GM12874 (cell line): Measurements from ENCODE around the gene DDX3X.

Experiments used
- CTCF ChIP-seq: IDR thresholded peaks from 2 replicates; pipeline ENCODE4 v1.5.1; 2011; ENCODE audit warnings: low read depth, mild to moderate bottlenecking, control low read depth, low read length, moderate library complexity; ENCODE audit not compliant: insufficient read depth

Gene DDX3X

GRCh38 chrX:41333744-41334362, at the start of gene DDX3X:
TSS of gene DDX3X (plus strand) at chrX:41334162. CDS start at chrX:41334253, 91 bp downstream.
- 0 out of 2 replicates have a peak, but pooled peaks have one; percentile 8 for TF ChIP-seq CTCF

GRCh38 chrX:41288641-41289040, 45.3 kb upstream of the DDX3X start:
- no peak for TF ChIP-seq CTCF

- no peak for TF ChIP-seq CTCF
Observed at GRCh38 chrX:41289095-41289494, 44.9 kb upstream of the DDX3X start.

GRCh38 chrX:41291309-41291708, 42.7 kb upstream of the DDX3X start:
- no peak for TF ChIP-seq CTCF

GRCh38 chrX:41293269-41293668, 40.7 kb upstream of the DDX3X start:
- peak; percentile 26; the same call in 1 of the 2 replicates for TF ChIP-seq CTCF

GRCh38 chrX:41300758-41301437, 33.1 kb upstream of the DDX3X start:
- TF ChIP-seq CTCF: no peak

- TF ChIP-seq CTCF: no peak
Observed at GRCh38 chrX:41301438-41301824, 32.5 kb upstream of the DDX3X start.
